ENCODE data around the gene MICALL1.

MICALL1 gene

DNA sequence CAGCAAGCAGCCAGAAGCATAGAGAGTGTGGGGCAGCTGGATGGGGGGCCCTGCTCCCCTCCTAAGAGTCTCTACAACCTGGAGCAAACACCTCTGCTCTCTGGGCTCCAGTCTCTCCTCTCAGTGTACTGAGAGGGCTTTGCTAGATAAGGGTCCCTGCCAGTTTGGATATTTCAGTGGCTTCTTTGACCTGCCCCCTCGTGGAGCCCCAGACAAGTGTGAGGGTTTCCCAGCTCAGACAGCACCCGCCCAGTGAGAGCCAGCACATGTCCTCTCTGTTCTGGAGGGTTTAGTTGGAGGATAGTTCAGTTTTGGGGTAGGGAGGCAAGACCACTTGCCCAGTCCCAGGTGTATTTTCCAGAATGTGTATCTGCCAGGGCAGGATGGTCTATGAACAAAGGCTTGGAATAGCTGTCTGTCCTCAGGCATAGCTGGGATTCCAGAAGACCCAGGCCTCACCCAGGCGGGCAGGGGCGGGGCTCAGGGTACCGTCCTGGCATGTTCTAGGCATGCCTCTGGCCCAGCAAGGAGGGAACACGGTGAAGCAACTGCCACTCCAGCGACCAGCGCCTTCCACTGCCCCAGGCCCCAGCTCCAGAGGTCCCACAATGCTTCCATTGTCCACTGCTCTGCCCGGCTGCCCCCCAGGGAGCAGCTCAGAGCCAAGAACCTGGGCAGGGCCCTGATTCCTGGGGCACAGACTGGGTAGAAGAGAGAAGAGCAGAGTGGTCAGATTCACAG, 7.5 kb upstream of the MICALL1 start:
- ChIA-PET CTCF (interaction anchor here (0.7 to 7.6 kb wide), 6 partner anchors 8 to 60 kb away, joined by 3 to 103 read pairs (median 8); no protein-coding TSS in a partner anchor), POLR2A (interaction anchor here (3.1 kb wide), 1 partner anchor 11 kb away, joined by 14 read pairs; no protein-coding TSS in a partner anchor)
- no peak overlapping the region for H3K4me3 ChIP-seq (ENCODE audit: low read depth, low read length)
- no peak for DNase-seq (ENCODE audit: low read depth, low spot score)
- TF ChIP-seq, protein P1, sequence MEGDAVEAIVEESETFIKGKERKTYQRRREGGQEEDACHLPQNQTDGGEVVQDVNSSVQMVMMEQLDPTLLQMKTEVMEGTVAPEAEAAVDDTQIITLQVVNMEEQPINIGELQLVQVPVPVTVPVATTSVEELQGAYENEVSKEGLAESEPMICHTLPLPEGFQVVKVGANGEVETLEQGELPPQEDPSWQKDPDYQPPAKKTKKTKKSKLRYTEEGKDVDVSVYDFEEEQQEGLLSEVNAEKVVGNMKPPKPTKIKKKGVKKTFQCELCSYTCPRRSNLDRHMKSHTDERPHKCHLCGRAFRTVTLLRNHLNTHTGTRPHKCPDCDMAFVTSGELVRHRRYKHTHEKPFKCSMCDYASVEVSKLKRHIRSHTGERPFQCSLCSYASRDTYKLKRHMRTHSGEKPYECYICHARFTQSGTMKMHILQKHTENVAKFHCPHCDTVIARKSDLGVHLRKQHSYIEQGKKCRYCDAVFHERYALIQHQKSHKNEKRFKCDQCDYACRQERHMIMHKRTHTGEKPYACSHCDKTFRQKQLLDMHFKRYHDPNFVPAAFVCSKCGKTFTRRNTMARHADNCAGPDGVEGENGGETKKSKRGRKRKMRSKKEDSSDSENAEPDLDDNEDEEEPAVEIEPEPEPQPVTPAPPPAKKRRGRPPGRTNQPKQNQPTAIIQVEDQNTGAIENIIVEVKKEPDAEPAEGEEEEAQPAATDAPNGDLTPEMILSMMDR (IDR thresholded peaks at IDR 0.05; ENCODE audit: insufficient read depth, low read length, missing control alignments): no peak

DNA sequence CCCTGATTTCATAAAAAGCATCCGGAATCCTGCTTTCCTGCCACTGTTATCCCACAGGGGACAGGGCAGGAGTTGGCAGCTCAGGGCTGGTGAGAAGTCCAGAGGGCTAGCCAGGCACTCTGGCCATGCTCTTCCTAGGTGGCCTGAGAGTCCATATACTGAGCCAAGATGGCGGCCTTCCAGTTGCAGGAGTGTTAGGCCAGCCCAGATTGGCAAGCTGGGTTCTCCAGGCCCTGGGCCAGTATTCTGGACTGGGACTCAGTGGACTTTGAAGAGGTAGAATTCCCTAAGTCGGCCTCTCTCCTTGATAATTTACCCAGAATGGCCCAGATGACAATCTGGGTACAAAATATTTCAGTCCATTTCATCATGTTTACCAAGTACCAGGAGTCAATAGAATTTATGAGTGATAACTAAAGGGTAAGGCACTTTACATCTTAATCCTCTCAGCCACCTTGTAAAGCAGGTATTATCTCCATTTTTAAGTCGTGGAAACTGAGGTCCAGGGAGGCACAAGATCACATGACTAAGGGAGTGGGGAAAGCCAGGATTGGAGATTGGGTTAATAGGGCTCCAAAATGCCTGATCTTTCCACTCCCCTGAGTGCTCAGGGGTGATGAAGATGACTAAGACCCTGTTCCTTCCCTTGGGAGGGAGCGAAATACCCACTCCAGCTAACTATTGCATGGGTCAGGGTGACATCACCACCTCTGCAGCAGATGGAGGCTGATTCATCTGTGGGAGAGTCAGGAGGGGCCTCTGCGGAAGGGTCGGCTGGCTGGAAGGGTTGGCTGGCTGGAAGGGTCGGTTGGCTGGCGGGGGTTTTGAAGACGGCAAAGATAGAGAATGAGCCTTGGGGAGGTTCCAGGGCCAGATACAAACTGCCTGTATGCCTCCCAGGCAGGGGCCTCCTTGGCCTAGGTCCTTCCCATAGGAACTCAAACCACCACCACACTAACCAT, 1.2 kb upstream of the MICALL1 start:
- ChIA-PET POLR2A (interaction anchor here (0.7 to 2.1 kb wide), 5 partner anchors 9 to 199 kb away, joined by 3 to 8 read pairs (median 5); partner anchors contain the start of genes C22orf23 and POLR2F), CTCF (interaction anchor here (1.0 to 17.8 kb wide), 10 partner anchors 8 to 88 kb away, joined by 3 to 159 read pairs (median 5); no protein-coding TSS in a partner anchor)
- TF ChIP-seq, protein P1 (IDR thresholded peaks at IDR 0.05; ENCODE audit: insufficient read depth, low read length, missing control alignments): no peak
- peak; percentile 90 for DNase-seq (ENCODE audit: low read depth, low spot score)
- H3K4me3 ChIP-seq (ENCODE audit: low read depth, low read length): peak overlapping the region; percentile 80

DNA sequence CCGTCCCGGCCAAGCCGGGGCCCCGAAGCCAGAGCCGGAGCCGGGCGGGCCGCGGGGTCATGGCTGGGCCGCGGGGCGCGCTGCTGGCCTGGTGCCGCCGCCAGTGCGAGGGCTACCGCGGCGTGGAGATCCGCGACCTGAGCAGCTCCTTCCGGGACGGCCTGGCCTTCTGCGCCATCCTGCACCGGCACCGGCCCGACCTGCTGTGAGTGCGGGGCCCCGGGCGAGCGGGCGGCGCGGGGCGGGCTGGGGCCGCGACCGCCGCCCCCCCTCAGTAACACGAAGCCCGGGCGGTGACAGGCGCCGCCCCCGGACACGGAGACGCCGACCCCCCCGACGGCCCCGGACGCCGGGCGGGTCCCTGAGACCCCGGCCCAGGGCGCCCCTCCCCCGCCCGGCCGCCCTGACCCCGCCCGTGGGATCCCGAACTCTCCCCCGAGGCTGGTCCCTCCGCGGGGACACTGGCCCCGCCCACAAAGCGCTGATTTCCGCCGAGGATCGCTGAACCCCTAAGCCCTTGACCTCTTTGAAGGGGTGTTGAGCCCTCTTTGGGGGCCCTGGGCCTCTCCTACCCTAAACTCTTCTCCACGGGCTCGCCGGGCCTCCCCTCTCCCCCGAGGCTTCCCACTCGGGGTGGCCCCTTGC, 389 bp downstream of the MICALL1 start:
- CTCF ChIA-PET: interaction anchor here (1.0 to 17.8 kb wide), 11 partner anchors 8 to 89 kb away, joined by 3 to 159 read pairs (median 5); no protein-coding TSS in a partner anchor
- peak overlapping the region; percentile 80 for H3K4me3 ChIP-seq (ENCODE audit: low read depth, low read length)
- TF ChIP-seq, protein P1 (IDR thresholded peaks at IDR 0.05; ENCODE audit: insufficient read depth, low read length, missing control alignments): no peak
- DNase-seq (ENCODE audit: low read depth, low spot score): no peak
- POLR2A ChIA-PET: interaction anchor here (0.8 to 2.1 kb wide), 4 partner anchors 10 to 20 kb away, joined by 3 to 8 read pairs (median 6); no protein-coding TSS in a partner anchor

DNA sequence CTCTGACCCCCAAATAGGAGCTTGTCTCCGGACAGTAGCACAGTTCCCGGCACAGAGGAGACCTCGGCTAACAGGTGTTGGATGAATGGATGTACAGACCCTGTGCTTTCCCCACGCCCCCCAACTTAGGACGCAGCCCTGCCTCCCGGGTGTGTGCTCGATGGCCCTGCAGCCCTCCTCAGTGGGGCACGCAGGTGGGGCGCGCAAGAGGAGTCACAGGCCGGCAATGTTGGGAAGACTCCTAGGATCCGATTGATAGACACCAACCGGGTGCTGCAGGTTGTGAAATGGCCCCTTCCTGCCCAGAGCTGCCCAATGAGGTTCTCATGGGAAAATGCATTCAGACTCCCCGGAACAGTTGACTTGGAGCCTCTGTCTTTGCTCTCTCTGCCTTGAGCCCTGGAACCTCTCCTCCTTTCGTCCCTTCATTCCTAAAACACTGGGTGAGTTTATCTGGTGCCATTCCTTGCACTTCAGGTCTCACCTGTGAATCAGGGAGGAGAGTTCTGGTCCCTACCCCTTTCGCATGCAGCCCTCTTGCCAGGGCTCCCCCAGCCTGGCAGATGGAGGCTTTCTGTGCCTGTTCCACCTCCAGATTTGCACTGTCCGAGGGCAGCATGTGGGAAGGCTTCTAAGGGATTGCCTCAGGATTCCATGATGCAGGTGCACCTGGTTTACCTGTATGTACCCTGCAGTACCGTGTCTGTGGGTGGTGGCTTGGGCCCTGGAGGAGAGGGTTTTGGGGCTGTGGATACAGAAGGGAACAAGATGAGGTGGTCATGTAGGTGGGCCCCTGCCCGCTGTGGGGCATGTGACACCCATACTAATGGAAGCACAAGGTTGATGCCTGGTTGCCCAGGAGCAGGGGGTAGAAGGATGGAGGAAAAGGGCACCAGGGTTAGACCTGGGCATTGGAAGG, 1.2 kb downstream of the MICALL1 start:
- CTCF ChIA-PET: interaction anchor here (1.1 to 17.8 kb wide), 6 partner anchors 9 to 58 kb away, joined by 3 to 159 read pairs (median 8); no protein-coding TSS in a partner anchor
- H3K4me3 ChIP-seq (ENCODE audit: low read depth, low read length): peak overlapping the region; percentile 80
- TF ChIP-seq, protein P1 (IDR thresholded peaks at IDR 0.05; ENCODE audit: insufficient read depth, low read length, missing control alignments): no peak
- no peak for DNase-seq (ENCODE audit: low read depth, low spot score)
- POLR2A ChIA-PET: interaction anchor here (1.2 to 2.1 kb wide), 2 partner anchors 15 to 20 kb away, joined by 4 to 8 read pairs; no protein-coding TSS in a partner anchor

DNA sequence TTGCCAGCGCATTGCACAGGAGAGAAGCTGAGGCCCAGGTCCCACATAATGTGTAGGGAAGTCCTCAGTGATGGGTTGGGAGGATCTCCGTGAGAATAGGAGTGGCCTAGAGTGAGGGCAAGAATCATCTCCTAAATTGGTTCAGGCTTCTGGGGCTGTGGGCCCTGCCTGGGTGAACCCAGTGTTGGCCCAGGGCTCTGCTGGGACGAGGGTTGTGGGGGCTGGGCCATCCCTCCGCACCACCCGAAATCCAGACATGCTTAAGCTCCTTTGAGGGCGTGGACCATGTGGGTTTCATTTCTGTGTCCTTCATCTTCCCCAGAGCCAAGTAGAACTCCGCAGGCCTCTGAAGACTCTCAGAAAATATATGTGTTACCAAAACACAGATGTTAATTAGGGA, 3.7 kb downstream of the MICALL1 start:
- ChIA-PET POLR2A (no interaction called here), CTCF (interaction anchor here (1.5 to 17.8 kb wide), 4 partner anchors 9 to 46 kb away, joined by 5 to 159 read pairs (median 13); no protein-coding TSS in a partner anchor)
- TF ChIP-seq, protein P1 (IDR thresholded peaks at IDR 0.05; ENCODE audit: insufficient read depth, low read length, missing control alignments): no peak
- peak overlapping the region; percentile 6 for H3K4me3 ChIP-seq (ENCODE audit: low read depth, low read length)
- no peak for DNase-seq (ENCODE audit: low read depth, low spot score)

All from AG04449 (cell line).